Transverse colon (tissue), 4 donors: ENCODE results near the gene MYOF. TPM values are rescaled to one million over a fixed set of nuclear protein-coding genes. Genes with fewer than 3 reads are reported as not detected.

Experiments used
- DNase-seq: peaks from one replicate; pipeline ENCODE4 v3.0.0-alpha.2; 2019
- H3K27ac ChIP-seq, 4 donors: fragments of 200-600 bp; sonication (generic); 2 replicates each; pipeline ENCODE4 v1.5.1; 2016 to 2018; ENCODE audit warnings: inconsistent platforms in 4 of 4
- H3K27me3 ChIP-seq: fragments of 200-600 bp; sonication (generic); 2 replicates; pipeline ENCODE4 v1.5.1; 2017; ENCODE audit warnings: inconsistent platforms
- H3K36me3 ChIP-seq, 4 donors: fragments of 200-600 bp; sonication (generic); 2 replicates each; pipeline ENCODE4 v1.5.1; 2017 to 2019; ENCODE audit warnings: inconsistent platforms in 4 of 4
- H3K4me1 ChIP-seq, 4 donors: fragments of 200-600 bp; sonication (generic); 2 replicates each; pipeline ENCODE4 v1.5.1; 2017 to 2020; ENCODE audit warnings: inconsistent platforms in 4 of 4
- H3K4me3 ChIP-seq, 4 donors: fragments of 200-600 bp; sonication (generic); 1 replicate in 1 of 4; 2 replicates in 3 of 4; pipeline versions ENCODE4 v1.5.1 to v1.6.1; 2017 to 2019; ENCODE audit warnings: inconsistent platforms in 4 of 4
- H3K9me3 ChIP-seq, 2 donors: fragments of 200-600 bp; sonication (generic); 2 replicates each; pipeline ENCODE4 v1.5.1; 2017 to 2019; ENCODE audit warnings: inconsistent platforms in 2 of 2
- EP300 ChIP-seq: sonication (generic); formaldehyde crosslinking; IDR thresholded peaks from one replicate; pipeline ENCODE4 v1.6.1; 2017; ENCODE audit warnings: antibody characterized with exemption, low read depth
- POLR2A ChIP-seq: fragments of 450-650 bp; IDR thresholded peaks from one replicate; pipeline ENCODE4 v1.6.1; 2016; ENCODE audit warnings: antibody characterized with exemption, mild to moderate bottlenecking, moderate library complexity
- POLR2AphosphoS5 ChIP-seq, 3 donors: sonication (generic); formaldehyde crosslinking; IDR thresholded peaks; one replicate each; pipeline ENCODE4 v1.6.1; 2016; ENCODE audit warnings: antibody characterized with exemption in 3 of 3
- WGBS, 2 donors: methylation state at CpG; one replicate each; pipeline ENCODE4 v1.1.5; 2018; ENCODE audit warnings: low coverage in 1 of 2; 5-methylcytosine and 5-hydroxymethylcytosine counted together
- in situ Hi-C, 4 donors: fragments of 200-750 bp; cut with MboI; loops; one replicate each; pipeline versions ENCODE4 v1.15.0 to v1.15.1; 2017; ENCODE audit warnings: low sequenced_read_pairs in 3 of 4, low pct_ligation_motif_present in 1 of 4, low pct_unique_long_range_greater_than_20kb in 1 of 4
- intact Hi-C: fragments of 100-400 bp; cut with DNase I; formaldehyde crosslinking; loops from one replicate; pipeline ENCODE4 v1.15.1; 2023; ENCODE audit warnings: low total_unique reads
- total RNA-seq, 4 donors: library from RNA; depleted of rRNA; stranded (reverse); fragments of >200 nt; gene quantifications; one replicate each; pipeline ENCODE4 v1.1.0, GENCODE V29; 2016
- TF ChIP-seq, protein P1 (sequence below), 5 experiments: fragments of 200-600 bp in 3 of 5; fragments of 450-650 bp in 2 of 5; sonication (generic) in 3 of 5; IDR thresholded peaks; 1 replicate in 2 of 5; 2 replicates in 3 of 5; pipeline ENCODE4 v1.5.1; 2016 to 2017; ENCODE audit warnings: antibody characterized with exemption in 5 of 5, inconsistent platforms in 3 of 5, mild to moderate bottlenecking in 2 of 5, moderate library complexity in 1 of 5

MYOF gene
- total RNA-seq, 4 donors from 2014 or later: 18.9 to 57.2 (median 50.2) TPM

DNA sequence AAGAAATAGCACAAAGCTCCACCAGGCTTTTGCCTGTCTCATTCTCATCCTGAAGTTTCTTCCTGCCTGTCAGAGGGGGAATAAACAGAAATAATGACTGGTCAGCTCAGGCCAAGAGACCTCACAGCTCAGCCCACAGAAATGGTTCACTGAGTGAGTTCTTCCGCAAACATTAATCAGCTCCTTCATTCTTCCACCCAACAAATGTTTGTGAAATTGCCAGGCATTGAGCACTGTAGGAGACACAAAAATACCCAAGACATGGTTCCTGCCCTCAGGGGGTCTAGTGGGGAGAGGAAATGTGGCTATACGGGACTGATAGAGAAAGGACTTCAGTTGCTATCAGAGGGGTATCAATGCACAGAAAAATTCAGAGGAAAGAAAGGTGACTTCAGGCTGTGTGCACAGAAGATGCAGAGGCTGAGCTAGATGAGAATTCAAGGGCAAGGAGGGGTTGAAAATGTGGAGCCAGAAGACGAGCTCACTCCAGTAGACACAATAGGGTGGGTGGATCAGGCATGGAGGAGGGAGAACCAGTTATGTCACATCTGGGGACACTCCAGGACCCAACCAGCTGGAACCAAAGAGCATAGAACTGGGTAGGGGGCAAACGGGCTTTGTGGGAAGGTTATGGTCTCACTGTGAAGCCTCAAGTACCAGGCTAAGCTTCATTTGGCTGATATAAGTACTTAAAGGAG lies 20.9 kb downstream of the MYOF start:
- WGBS, 2 donors: 57 to 67% methylated on average over 3 to 4 of the region's 4 CpGs
- Histone ChIP-seq H3K27ac (peak overlapping the region; percentile 86 to 97 (median 94)), H3K4me3 (no peak overlapping the region), H3K36me3 (no peaks in the 10 kb centered on the region), H3K4me1 (peaks cover 38 to 76% (median 51%) of the 10 kb centered on the region in 4 donors), H3K9me3 (no peaks in the 10 kb centered on the region), H3K27me3 (no peaks in the 10 kb centered on the region)
- TF ChIP-seq EP300: no peak
- no peak for TF ChIP-seq POLR2AphosphoS5 (IDR thresholded peaks at IDR 0.05)
- TF ChIP-seq, protein P1, sequence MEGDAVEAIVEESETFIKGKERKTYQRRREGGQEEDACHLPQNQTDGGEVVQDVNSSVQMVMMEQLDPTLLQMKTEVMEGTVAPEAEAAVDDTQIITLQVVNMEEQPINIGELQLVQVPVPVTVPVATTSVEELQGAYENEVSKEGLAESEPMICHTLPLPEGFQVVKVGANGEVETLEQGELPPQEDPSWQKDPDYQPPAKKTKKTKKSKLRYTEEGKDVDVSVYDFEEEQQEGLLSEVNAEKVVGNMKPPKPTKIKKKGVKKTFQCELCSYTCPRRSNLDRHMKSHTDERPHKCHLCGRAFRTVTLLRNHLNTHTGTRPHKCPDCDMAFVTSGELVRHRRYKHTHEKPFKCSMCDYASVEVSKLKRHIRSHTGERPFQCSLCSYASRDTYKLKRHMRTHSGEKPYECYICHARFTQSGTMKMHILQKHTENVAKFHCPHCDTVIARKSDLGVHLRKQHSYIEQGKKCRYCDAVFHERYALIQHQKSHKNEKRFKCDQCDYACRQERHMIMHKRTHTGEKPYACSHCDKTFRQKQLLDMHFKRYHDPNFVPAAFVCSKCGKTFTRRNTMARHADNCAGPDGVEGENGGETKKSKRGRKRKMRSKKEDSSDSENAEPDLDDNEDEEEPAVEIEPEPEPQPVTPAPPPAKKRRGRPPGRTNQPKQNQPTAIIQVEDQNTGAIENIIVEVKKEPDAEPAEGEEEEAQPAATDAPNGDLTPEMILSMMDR (IDR thresholded peaks at IDR 0.05): no peak
- no peak for TF ChIP-seq POLR2A
- DNase-seq: no peak
- in situ Hi-C loops: no loop called here
- intact Hi-C loops: no loop called here

DNA sequence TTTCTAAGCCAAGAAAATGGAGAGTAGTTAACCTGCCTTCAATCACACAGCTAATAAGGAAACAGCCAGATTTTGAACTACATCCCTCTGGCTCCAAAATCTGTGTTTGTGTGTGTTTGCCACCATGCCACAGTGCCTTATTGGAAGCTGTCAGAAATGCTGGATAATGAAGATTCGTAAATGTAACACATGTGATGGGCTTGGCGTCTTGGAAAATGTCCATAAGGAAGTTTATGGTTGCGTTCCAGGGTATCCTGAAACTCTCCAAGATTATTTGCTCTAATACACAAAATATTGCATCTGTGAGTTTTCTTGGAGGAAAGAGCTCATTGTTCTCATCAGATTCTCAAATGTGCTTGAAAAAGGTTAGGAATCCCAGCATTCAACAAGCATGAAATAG lies 22.7 kb downstream of the MYOF start:
- in situ Hi-C loops: no loop called here

DNA sequence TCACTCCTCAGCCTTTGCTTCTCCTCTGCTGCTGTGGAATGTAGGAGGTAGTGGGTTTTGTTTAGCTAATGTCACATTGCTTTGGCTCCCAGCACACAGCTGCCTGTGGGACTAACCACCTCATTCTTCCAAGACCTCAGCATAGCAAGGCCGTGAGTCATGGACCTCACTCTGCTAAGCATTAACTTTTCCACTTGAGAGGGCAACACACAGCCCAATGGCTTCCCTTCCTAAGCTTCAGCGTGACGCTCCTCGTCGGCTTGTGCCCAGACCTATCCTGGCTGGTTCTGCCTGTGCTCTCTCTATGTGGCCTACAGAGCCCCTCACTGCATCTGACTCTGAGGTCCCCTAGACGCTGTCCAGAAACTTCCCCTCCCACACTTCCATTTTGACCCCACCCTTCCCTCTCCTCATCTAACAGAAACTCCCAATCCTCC lies 23.3 kb downstream of the MYOF start:
- Histone ChIP-seq H3K36me3 (no peaks in the 10 kb centered on the region), H3K4me3 (no peak overlapping the region), H3K4me1 (peaks cover 16 to 52% (median 31%) of the 10 kb centered on the region in 4 donors), H3K27ac (peak overlapping the region; percentile 86 to 97 (median 94)), H3K9me3 (no peaks in the 10 kb centered on the region), H3K27me3 (no peaks in the 10 kb centered on the region)
- intact Hi-C loops (no loop called here), in situ Hi-C loops (no loop called here)
- TF ChIP-seq POLR2AphosphoS5 (IDR thresholded peaks at IDR 0.05): peak; percentile 74 to 82 (median 75)
- no peak for TF ChIP-seq EP300
- 57 to 69% methylated on average over 1 to 6 of the region's 6 CpGs for WGBS, 2 donors
- DNase-seq: peak; percentile 63

More for the DNA sequence above, 22.7 kb downstream of the MYOF start:
- H3K27ac ChIP-seq: peak overlapping the region; percentile 86 to 97 (median 94)
- H3K36me3 ChIP-seq: no peaks in the 10 kb centered on the region
- no peaks in the 10 kb centered on the region for H3K9me3 ChIP-seq
- peaks cover 22 to 58% (median 37%) of the 10 kb centered on the region in 4 donors for H3K4me1 ChIP-seq
- no peak for DNase-seq
- TF ChIP-seq, protein P1 (IDR thresholded peaks at IDR 0.05): no peak
- no peak for TF ChIP-seq POLR2A
- TF ChIP-seq EP300: no peak
- TF ChIP-seq POLR2AphosphoS5 (IDR thresholded peaks at IDR 0.05): no peak
- H3K4me3 ChIP-seq: no peak overlapping the region
- WGBS, 2 donors: 45% methylated on average over 3 of the region's 3 CpGs; no CpG with 5 or more reads in 1 of the 2 donors
- intact Hi-C loops: no loop called here
- no peaks in the 10 kb centered on the region for H3K27me3 ChIP-seq

DNA sequence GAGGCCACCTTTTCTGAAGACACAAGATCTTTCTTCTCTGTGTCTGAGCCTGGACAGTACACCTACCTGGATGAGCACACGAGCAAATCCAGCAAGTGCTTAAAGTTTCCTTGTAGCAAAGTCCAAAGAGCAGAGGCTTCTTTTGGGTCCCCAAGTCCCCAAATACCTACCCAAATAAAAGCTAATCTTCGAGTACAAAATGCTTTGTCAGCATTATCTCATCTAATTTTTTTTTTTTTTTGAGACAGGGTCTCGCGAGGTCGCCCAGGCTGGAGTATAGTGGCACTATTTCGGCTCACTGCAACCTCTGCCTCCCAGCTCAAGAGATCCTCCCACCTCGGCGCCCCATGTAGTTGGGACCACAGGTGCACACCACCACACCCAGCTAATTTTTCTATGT lies 24.6 kb downstream of the MYOF start:
- no peak overlapping the region for H3K4me3 ChIP-seq
- H3K9me3 ChIP-seq: no peaks in the 10 kb centered on the region
- 83 to 89% methylated on average over 6 to 8 of the region's 8 CpGs for WGBS, 2 donors
- intact Hi-C loops (no loop called here), in situ Hi-C loops (no loop called here)
- H3K36me3 ChIP-seq: no peaks in the 10 kb centered on the region
- H3K27ac ChIP-seq: peak overlapping the region; percentile 86 to 97 (median 94)
- no peak for TF ChIP-seq EP300
- TF ChIP-seq, protein P1 (IDR thresholded peaks at IDR 0.05): no peak
- no peak for TF ChIP-seq POLR2A
- no peak for TF ChIP-seq POLR2AphosphoS5 (IDR thresholded peaks at IDR 0.05)
- no peak for DNase-seq
- H3K27me3 ChIP-seq: no peaks in the 10 kb centered on the region
- peaks cover 10 to 40% (median 23%) of the 10 kb centered on the region in 4 donors for H3K4me1 ChIP-seq
